NB4 (cell line): Measurements from ENCODE around the gene SLC35A3.

Source experiments
- DNase-seq: peaks from one replicate; pipeline ENCODE4 v3.0.0; 2010; ENCODE audit warnings: low read depth
- H3K4me3 ChIP-seq: one replicate; pipeline ENCODE4 v1.5.1; 2011; ENCODE audit warnings: mild to moderate bottlenecking, low read depth, low read length, moderate library complexity
- CTCF ChIP-seq: IDR thresholded peaks from one replicate; pipeline ENCODE4 v1.5.1; 2012; ENCODE audit warnings: low read depth, low read length
- MAX ChIP-seq: IDR thresholded peaks from 2 replicates; pipeline ENCODE4 v1.6.1; 2011; ENCODE audit warnings: low read depth, low read length
- MYC ChIP-seq: IDR thresholded peaks from 2 replicates; pipeline ENCODE4 v1.6.1; 2011; ENCODE audit warnings: low read depth, low read length
- POLR2A ChIP-seq: IDR thresholded peaks from 2 replicates; pipeline ENCODE4 v1.6.1; 2011; ENCODE audit warnings: mild to moderate bottlenecking; ENCODE audit not compliant: insufficient read length; ENCODE audit errors: extremely low read depth

SLC35A3 gene

GRCh38 chr1:99992760-99993467 lies 23.1 kb downstream of the SLC35A3 start:
- H3K4me3 ChIP-seq, result no peak overlapping the region
- DNase-seq, result peak; percentile 11
- TF ChIP-seq MAX (no peak), POLR2A (no peak), MYC (no peak), CTCF (no peak)

- TF ChIP-seq MYC (no peak), CTCF (no peak), POLR2A (no peak), MAX (no peak)
- H3K4me3 ChIP-seq, result no peak overlapping the region
- DNase-seq, result no peak
These were observed 23.7 kb downstream of the SLC35A3 start for GRCh38 chr1:99993468-99993845.

- TF ChIP-seq POLR2A (no peak), CTCF (no peak), MAX (no peak), MYC (no peak)
- DNase-seq, result no peak
- H3K4me3 ChIP-seq, result no peak overlapping the region
These were observed 24.7 kb downstream of the SLC35A3 start for GRCh38 chr1:99994496-99994895.

- TF ChIP-seq CTCF (no peak), MYC (no peak), MAX (no peak), POLR2A (no peak)
- DNase-seq, result peak; percentile 1
- H3K4me3 ChIP-seq, result no peak overlapping the region
These were observed 27.2 kb downstream of the SLC35A3 start for GRCh38 chr1:99996951-99997350.

- no peak for DNase-seq
- no peak overlapping the region for H3K4me3 ChIP-seq
- no peak for TF ChIP-seq MYC
These were observed 31.7 kb downstream of the SLC35A3 start for GRCh38 chr1:100001462-100001861.

- DNase-seq, result no peak
- H3K4me3 ChIP-seq, result no peak overlapping the region
- TF ChIP-seq POLR2A, result no peak
- TF ChIP-seq MAX, result no peak
- no peak for TF ChIP-seq MYC
- no peak for TF ChIP-seq CTCF
These were observed 35.6 kb downstream of the SLC35A3 start for GRCh38 chr1:100005424-100005823.
